IMR-90 (cell line): ENCODE results near the gene LHFPL3. TPM values are rescaled to one million over a fixed set of nuclear protein-coding genes. Genes with fewer than 3 reads are reported as not detected.

ENCODE experiments used
- ATAC-seq: fragments of 200-7000 bp; cut with Tn5 transposase; 2 replicates; pipeline ENCODE4 v1.9.1; 2020; ENCODE audit warnings: low read depth, mild to moderate bottlenecking, moderate library complexity
- BruUV-seq: library from RNA; stranded (reverse); fragments of 400-500 nt; replicated peaks from 2 replicates; lab custom pipeline; 2021; lab: Mats Ljungman, UMichigan
- CTCF ChIA-PET: fragments of 300-600 bp; formaldehyde crosslinking; extraction: SDS; loops from one replicate; lab custom pipeline; 2021; ENCODE audit warnings: antibody characterized with exemption; lab: Yijun Ruan, JAX
- POLR2A ChIA-PET: fragments of 300-600 bp; sonication (Branson Sonifier 250); formaldehyde crosslinking; loops from one replicate; lab custom pipeline; 2022; ENCODE audit warnings: antibody characterized with exemption; ENCODE audit not compliant: unreplicated experiment; lab: Charles Lee
- DNase-seq: peaks from one replicate; pipeline ENCODE4 v3.0.0; 2013
- H2AFZ ChIP-seq: replicated peaks from 2 replicates; pipeline ENCODE3; 2013; ENCODE audit warnings: low read length, mild to moderate bottlenecking; ENCODE audit not compliant: poor library complexity
- H2AK5ac ChIP-seq: 2 replicates; pipeline ENCODE4 v1.6.1; 2013; ENCODE audit warnings: low read depth, low read length, inconsistent platforms
- H2AK9ac ChIP-seq: replicated peaks from 2 replicates; pipeline ENCODE3; 2013; ENCODE audit warnings: mild to moderate bottlenecking, low read depth, low read length, moderate library complexity; ENCODE audit not compliant: poor library complexity
- H2BK120ac ChIP-seq: 2 replicates; pipeline ENCODE4 v1.6.1; 2013; ENCODE audit warnings: low read depth, low read length, inconsistent platforms
- H2BK15ac ChIP-seq: 3 replicates; pipeline ENCODE4 v1.6.1; 2013; ENCODE audit warnings: low read depth, low read length, inconsistent platforms
- H2BK20ac ChIP-seq: 2 replicates; pipeline ENCODE4 v1.6.1; 2013; ENCODE audit warnings: low read depth, mild to moderate bottlenecking, inconsistent platforms, low read length, moderate library complexity
- H2BK5ac ChIP-seq: 2 replicates; pipeline ENCODE4 v1.6.1; 2013; ENCODE audit warnings: mild to moderate bottlenecking, low read depth, low read length, inconsistent platforms; ENCODE audit not compliant: poor library complexity, severe bottlenecking
- H3K14ac ChIP-seq: replicated peaks from 2 replicates; pipeline ENCODE4 v1.6.1; 2013; ENCODE audit warnings: low read depth, low read length, inconsistent platforms
- H3K18ac ChIP-seq: 2 replicates; pipeline ENCODE4 v1.6.1; 2013; ENCODE audit warnings: low read depth, low read length, control low read depth
- H3K23ac ChIP-seq: 2 replicates; pipeline ENCODE4 v1.6.1; 2013; ENCODE audit warnings: low read depth, low read length, inconsistent platforms
- H3K27ac ChIP-seq: 2 replicates; pipeline ENCODE4 v1.5.1; 2013; ENCODE audit warnings: mild to moderate bottlenecking, control low read depth, low read length; ENCODE audit not compliant: insufficient read depth
- H3K27me3 ChIP-seq: 2 replicates; pipeline ENCODE4 v1.6.1; 2013; ENCODE audit warnings: low read length; ENCODE audit not compliant: control insufficient read depth, insufficient read depth
- H3K36me3 ChIP-seq: 2 replicates; pipeline ENCODE4 v1.6.1; 2013; ENCODE audit warnings: low read length, mixed read lengths; ENCODE audit not compliant: control insufficient read depth, insufficient read depth
- H3K4ac ChIP-seq: 2 replicates; pipeline ENCODE4 v1.6.1; 2013; ENCODE audit warnings: low read depth, low read length, inconsistent platforms
- H3K4me1 ChIP-seq: 2 replicates; pipeline ENCODE4 v1.6.1; 2013; ENCODE audit warnings: low read length, mixed read lengths; ENCODE audit not compliant: control insufficient read depth, insufficient read depth
- H3K4me2 ChIP-seq: 2 replicates; pipeline ENCODE4 v1.6.1; 2013; ENCODE audit warnings: low read depth, mild to moderate bottlenecking, control low read depth, low read length, moderate library complexity
- H3K4me3 ChIP-seq: 2 replicates; pipeline ENCODE4 v1.5.1; 2013; ENCODE audit warnings: low read depth, mild to moderate bottlenecking, control low read depth, low read length, moderate library complexity; ENCODE audit not compliant: insufficient read depth
- H3K56ac ChIP-seq: 2 replicates; pipeline ENCODE4 v1.6.1; 2013; ENCODE audit warnings: low read length, inconsistent platforms; ENCODE audit not compliant: insufficient read depth; ENCODE audit errors: extremely low read depth
- H3K79me1 ChIP-seq, 2 experiments: 2 replicates each; pipeline ENCODE4 v1.6.1; 2013; ENCODE audit warnings: low read length in 2 of 2, inconsistent platforms in 1 of 2, low read depth in 1 of 2
- H3K9ac ChIP-seq: 2 replicates; pipeline ENCODE4 v1.6.1; 2013; ENCODE audit warnings: low read depth, low read length, control low read depth
- H3K9me1 ChIP-seq: 2 replicates; pipeline ENCODE4 v1.6.1; 2013; ENCODE audit warnings: low read length, inconsistent platforms; ENCODE audit not compliant: insufficient read depth
- H3K9me3 ChIP-seq: 2 replicates; pipeline ENCODE4 v1.6.1; 2013; ENCODE audit warnings: low read length; ENCODE audit not compliant: control insufficient read depth, insufficient read depth
- H4K20me1 ChIP-seq: 2 replicates; pipeline ENCODE4 v1.6.1; 2013; ENCODE audit warnings: low read length, inconsistent platforms; ENCODE audit not compliant: insufficient read depth
- H4K5ac ChIP-seq: 2 replicates; pipeline ENCODE4 v1.6.1; 2013; ENCODE audit warnings: mild to moderate bottlenecking, low read depth, low read length, control low read depth
- H4K8ac ChIP-seq, 2 experiments: 2 replicates each; pipeline ENCODE4 v1.6.1; 2013; ENCODE audit warnings: low read depth in 2 of 2, low read length in 2 of 2, control low read depth in 1 of 2, inconsistent platforms in 1 of 2
- H4K91ac ChIP-seq: 2 replicates; pipeline ENCODE4 v1.6.1; 2013; ENCODE audit warnings: low read depth, low read length, inconsistent platforms; ENCODE audit not compliant: insufficient read depth
- BHLHE40 ChIP-seq: fragments of 150-350 bp; IDR thresholded peaks from 2 replicates; pipeline ENCODE4 v1.6.1; 2016; ENCODE audit warnings: mild to moderate bottlenecking, low read depth, low read length
- FOS ChIP-seq: fragments of 150-350 bp; IDR thresholded peaks from 2 replicates; pipeline ENCODE4 v1.6.1; 2016; ENCODE audit warnings: low read depth, low read length
- WGBS, 2 experiments: methylation state at CpG; one replicate each; pipeline versions ENCODE4 v1.1.5 to v1.1.7; 2013; ENCODE audit warnings: missing lambda C conversion rate in 2 of 2; ENCODE audit not compliant: insufficient read length in 1 of 2; ENCODE audit errors: extremely low coverage in 2 of 2; 5-methylcytosine and 5-hydroxymethylcytosine counted together
- dilution Hi-C: fragments of 300-500 bp; cut with HindIII; formaldehyde crosslinking; loops from one replicate; pipeline ENCODE4 v1.14.3; 2018; ENCODE audit warnings: low sequenced_read_pairs; ENCODE audit not compliant: unreplicated experiment
- in situ Hi-C: fragments of 300-500 bp; cut with MboI; formaldehyde crosslinking; loops from 3 replicates; pipeline ENCODE4 v1.14.3; 2019; ENCODE audit warnings: low sequenced_read_pairs, inconsistent platforms, mixed read lengths
- intact Hi-C: fragments of 100-400 bp; cut with micrococcal nuclease; formaldehyde crosslinking; loops from 2 replicates; pipeline ENCODE4 v1.10.0; 2022
- polyA plus RNA-seq, 3 experiments: library from polyadenylated mRNA; depleted of rRNA; stranded (reverse); fragments of >200 nt; gene quantifications; 2 replicates each; pipeline ENCODE4 v1.2.3, GENCODE V29; 2012; ENCODE audit warnings: low replicate concordance in 1 of 3
- total RNA-seq: library from RNA; depleted of rRNA; stranded (reverse); fragments of >200 nt; gene quantifications from 2 replicates; pipeline ENCODE4 v1.2.3, GENCODE V29; 2012
- TF ChIP-seq, protein P1 (sequence below): fragments of 150-350 bp; IDR thresholded peaks from 2 replicates; pipeline ENCODE4 v1.6.1; 2017; ENCODE audit warnings: mild to moderate bottlenecking, antibody characterized with exemption, low read length, low read depth

LHFPL3 gene
- total and polyA plus RNA-seq, 2 of the 4 experiments (the other 2 are of a cell fraction), result not detected

DNA sequence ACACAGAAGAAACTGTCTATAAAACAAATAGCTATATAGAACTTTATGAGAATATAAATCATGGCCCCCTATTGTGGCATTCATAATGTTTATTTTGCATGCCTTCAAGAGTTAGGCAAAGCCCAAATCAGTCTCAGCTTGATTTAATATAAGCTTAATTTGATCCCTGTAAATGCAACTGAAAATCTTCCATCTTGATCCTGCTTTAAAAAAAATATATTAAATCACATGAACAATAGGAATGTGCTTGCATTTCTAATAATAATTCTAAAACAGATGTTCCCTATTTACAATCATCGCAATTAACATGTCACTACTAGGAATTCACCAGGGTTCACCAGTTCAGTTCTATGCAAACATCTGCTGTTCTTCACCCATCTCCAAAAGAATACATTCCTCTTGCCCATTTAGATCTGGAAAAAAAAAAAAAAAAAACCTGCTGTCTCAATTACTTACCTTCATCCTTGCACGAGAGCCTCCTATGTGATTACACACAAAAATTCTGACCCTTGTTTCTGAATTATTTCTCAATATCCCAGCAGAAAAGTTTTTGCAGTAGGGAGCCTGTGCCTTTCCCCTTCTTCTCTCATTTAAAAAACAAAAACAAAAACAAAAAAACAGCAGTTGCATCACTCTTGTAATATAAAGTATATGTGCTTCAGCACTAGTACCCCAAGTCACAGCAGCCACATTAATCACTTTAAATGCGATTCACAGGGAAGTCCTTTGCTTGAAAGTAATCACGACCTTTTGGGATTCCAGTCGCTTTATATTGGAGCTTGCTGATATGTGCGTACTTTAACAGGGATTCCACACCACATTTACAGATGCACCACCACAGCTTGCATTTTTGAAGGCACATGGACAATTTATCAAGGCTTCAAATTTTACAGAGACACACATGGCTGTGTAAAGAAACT lies 490.8 kb downstream of the LHFPL3 start:
- Histone ChIP-seq H4K8ac (no peak overlapping the region), H2AK9ac (no peak overlapping the region), H2AFZ (no peak overlapping the region), H2BK120ac (no peak overlapping the region), H3K4me3 (no peak overlapping the region), H3K4ac (no peak overlapping the region), H3K14ac (no peak overlapping the region), H3K4me1 (no peaks in the 10 kb centered on the region), H3K9me3 (no peaks in the 10 kb centered on the region), H3K79me1 (no peaks in the 10 kb centered on the region), H4K20me1 (no peaks in the 10 kb centered on the region), H3K18ac (no peak overlapping the region), H3K56ac (no peak overlapping the region), H2BK15ac (no peak overlapping the region), H3K4me2 (no peak overlapping the region), H2AK5ac (no peak overlapping the region), H4K91ac (no peak overlapping the region), H2BK20ac (no peak overlapping the region), H2BK5ac (no peak overlapping the region), H3K27me3 (0 out of 2 replicates have a peak, but pooled peaks cover 2% of the 10 kb centered on the region), H4K5ac (no peak overlapping the region), H3K36me3 (no peaks in the 10 kb centered on the region), H3K27ac (no peak overlapping the region), H3K9ac (no peak overlapping the region), H3K23ac (no peak overlapping the region), H3K9me1 (no peaks in the 10 kb centered on the region)
- BruUV-seq, result no TSS peak
- TF ChIP-seq, protein P1, sequence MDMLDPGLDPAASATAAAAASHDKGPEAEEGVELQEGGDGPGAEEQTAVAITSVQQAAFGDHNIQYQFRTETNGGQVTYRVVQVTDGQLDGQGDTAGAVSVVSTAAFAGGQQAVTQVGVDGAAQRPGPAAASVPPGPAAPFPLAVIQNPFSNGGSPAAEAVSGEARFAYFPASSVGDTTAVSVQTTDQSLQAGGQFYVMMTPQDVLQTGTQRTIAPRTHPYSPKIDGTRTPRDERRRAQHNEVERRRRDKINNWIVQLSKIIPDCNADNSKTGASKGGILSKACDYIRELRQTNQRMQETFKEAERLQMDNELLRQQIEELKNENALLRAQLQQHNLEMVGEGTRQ, result no peak
- TF ChIP-seq BHLHE40 (no peak), FOS (no peak)
- DNase-seq (no peak), ATAC-seq (no peak)
- CTCF ChIA-PET, result no interaction called here
- in situ Hi-C loops, result no loop called here
- 0% methylated on average over 1 of the region's 6 CpGs; no CpG with 5 or more reads in 1 of the 2 experiments for WGBS, 2 experiments
- POLR2A ChIA-PET, result no interaction called here
- dilution Hi-C loops, result no loop called here
- intact Hi-C loops, result no loop called here
